GM19328 (cell line): ENCODE data around the gene TRIM29.
"Not testable (repeated sequence)": the region's sequence is repeated elsewhere in the genome, so short reads cannot be mapped to it uniquely, and the experiment has no call there.

ENCODE experiments used
- ATAC-seq: cut with Tn5 transposase; IDR thresholded peaks from one replicate; pipeline ENCODE4 v1.9.1; 2021; ENCODE audit warnings: mild to moderate bottlenecking, moderate library complexity; ENCODE audit not compliant: unreplicated experiment

Gene TRIM29

DNA sequence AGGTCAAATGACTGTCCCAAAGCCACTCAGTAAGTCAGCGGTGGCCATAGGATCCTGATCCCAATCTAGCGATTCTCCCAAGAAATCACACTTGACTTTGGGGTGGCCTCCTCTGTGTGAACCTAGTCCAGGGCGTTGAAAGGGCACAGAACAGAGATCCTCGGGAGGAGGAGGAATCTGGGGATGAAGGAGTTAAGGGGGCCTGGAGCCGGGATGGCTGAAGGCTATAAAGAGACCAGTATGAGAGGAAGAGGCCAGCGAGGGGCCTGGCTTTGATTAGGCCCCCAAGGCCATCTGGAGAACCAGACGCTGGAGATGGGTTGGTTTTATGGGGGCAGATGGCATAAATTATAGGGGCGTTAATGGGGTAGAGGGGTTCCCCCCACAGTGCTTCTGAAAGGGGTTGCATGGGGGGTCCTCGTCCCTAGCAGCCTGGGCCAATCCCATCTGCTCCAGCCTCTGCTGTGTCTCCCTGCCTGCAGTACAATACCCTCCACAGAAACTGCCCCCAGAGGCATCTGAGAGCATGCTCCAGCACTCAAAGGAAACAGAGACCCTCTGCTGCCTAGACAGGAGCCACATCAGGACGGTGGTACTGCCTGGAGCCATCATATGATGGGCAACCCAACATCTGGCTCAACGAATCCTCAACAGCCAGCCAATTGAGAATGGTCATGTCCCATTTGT lies 35.2 kb upstream of the TRIM29 start:
- no peak for ATAC-seq

DNA sequence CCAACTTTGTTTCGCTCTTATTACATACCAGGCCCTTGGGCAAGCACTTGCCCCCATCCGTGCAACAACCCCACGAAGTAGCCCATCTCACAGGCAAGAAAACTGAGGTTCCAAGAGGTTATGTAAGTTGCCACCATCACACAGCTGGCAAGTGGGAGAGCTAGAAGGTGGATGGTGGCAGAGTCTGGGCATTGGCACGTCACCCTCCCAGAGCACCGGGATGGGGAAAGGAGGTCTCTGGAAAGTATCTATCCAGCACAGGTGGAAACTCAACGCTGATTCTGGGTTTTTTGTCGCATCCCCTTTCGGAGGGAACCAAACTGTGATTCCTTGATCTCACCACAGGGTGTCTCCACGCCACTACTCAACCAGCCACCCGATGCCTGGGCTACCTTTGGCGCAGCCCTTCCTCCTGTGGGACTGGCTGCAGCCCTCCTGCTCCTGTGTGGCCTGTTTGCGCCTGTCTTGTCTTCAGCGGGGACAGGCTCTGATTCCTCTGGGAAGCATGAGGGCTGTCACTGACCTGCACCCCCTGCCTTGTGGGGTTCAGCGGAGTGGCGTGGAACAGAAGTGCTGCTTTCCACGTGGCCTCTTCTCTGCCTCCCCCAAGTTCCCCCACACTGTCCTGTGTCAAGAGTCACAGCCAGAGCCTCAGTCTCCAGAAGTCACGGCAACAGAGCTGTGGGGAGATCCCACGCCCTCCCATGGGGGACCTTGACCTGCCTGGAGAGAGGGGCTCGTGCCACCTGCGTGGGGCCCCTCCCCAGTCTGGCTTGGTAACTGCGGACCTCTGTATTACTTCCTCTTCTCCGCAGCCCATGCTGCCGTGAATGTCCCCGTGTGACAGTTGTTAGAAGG lies 34.4 kb upstream of the TRIM29 start:
- ATAC-seq: no peak

DNA sequence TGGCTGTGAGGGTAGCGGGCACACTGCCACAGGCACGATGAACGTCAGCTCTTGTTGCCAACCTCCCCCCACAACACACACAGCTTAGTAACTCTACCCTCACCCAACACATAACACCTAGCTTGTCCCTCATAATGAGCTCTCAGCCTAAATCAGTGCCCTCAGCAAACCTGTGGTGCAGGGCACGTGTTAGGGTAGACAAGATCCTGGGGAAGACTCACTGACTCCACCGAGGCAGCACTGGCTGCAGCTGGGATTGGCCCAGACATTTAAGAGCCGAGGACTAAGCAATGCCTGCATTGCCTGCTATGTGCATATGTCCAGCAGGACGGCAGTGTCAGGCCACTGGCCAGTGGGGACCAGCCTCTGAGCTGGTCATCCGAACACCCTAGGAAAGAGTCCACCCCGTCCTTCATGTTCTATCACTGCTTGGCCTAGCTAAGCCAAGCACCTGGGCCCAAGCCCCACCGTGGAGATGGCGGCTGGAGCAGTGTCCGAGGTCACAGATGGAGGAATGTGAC lies 32.9 kb upstream of the TRIM29 start:
- no peak for ATAC-seq

DNA sequence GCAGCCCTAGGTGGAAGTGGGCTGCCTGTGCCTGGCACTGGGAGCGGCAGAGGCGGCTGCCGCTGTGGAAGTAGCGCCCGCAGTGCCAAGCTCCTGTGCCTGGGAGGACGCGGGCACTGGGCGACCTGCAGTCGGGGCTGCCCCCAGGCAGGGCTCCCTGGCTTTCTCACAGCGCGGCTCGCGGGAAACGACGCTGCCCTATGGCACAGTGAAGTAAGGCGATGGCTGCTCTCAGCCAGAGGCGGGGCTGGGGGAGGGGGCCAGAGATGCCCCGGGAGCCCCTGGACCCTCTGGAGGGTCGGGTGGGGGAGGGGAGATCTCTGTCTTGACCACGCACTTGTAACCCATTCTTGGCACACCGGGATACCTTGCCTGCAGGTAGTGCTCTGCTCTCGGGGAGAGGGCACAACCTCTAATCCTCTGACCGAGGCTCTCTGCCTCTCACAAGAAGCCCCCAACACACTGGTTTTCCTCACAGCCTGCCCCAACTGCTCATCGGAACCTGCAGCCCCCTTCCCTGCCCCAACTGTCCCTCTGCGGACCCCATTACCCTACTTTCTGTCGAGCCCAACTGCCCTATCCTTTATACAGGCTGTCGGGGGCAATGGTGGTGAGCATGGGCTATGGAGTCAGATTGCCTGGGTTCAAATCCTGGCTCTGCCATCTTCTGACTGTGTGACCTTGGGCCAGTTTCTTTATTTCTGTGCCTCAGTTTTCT lies 32.2 kb upstream of the TRIM29 start:
- ATAC-seq: no peak

DNA sequence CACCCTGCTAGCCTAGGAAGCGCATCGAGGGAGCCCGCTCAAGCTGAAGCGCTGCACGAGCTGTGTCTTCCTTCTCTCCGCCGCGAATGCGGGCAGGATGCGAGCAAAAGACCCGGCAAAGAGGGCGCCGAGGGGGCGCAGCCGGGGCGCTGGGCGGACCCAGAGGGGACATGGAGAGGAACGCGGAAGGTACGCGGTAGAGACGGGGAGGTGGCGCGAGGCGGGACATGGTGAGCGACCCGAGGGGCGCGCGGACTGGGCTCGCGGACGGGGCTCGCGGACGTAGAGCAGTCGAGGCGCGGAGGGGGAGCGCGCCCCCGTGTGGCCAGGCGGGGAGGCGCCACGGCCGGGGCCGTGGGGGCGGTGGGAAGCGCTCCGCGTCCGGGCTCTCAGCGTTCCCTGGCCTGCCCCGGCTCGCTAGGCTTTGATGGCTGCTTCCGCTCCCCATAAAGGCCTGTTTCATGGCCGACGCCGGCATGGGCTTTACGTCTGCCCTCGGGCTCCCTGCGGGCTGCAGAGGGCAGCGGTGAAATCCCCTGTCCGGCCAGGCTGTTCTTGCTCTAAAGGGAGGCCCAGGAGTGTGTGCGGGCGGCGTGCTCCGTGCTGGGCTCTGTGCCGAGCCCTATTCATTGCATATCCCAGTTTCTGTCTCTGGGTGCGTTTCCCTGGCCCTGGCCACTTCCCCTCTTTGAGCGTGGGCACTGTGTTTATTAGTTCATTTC lies 31.2 kb upstream of the TRIM29 start:
- ATAC-seq: no peak

DNA sequence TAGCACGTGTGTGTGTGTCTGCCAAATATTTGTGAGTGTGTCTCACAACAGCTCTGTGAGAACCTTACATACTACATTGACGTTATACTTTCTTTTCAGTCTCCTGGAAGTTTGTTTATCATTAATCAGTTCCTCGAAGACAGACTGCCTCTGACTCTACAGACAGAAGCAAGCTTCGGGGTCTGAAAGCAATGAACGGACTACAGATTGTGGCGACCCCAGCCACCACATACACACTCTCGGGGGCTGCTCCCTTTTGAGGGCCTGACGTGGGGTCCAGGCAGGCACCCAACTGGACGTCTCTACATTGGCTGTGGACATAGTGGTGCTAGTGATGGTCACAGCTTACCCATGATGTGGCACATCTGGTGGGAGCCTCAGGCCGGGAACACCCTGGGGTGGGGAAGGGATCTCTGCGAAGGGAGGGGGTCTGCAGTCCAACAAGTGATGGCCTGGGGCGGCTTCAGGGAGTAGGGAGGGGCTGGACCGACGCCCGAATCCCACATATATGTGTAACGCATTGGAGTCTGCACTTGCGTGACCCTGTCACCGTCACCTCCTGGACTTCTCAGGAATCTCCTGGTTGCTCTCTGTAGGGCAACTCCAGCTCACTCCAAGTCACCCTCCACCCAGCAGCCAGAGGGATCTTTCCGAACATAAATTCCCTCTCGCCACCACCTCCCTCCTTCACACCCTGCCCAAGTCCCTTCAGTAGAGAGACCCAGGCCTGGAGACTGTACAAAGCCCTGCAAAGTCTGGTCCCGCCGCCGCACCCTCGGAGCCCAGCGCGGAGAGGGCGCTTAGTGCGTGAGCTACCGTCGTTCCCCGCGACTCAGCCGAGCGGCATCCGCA lies 30.4 kb upstream of the TRIM29 start:
- ATAC-seq: no peak

DNA sequence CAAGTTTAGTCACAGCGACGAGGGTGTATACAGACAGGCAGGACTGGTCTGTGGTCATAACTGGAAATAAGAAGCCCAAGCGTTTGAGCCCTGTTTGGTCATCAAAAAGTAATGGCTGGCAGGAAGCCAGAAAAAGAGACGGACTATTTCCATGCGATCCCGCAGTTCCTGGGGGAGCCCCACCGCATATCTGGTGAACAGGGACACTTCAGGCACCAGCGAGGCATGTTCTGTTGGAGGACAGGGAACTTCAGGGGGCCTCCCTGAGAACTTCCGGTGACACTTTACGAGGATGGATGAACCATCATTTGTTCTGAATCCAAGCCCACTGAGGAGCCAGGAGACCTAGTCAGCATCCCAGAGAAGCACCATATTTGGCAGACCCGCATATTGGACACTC lies 29.7 kb upstream of the TRIM29 start:
- no peak for ATAC-seq

DNA sequence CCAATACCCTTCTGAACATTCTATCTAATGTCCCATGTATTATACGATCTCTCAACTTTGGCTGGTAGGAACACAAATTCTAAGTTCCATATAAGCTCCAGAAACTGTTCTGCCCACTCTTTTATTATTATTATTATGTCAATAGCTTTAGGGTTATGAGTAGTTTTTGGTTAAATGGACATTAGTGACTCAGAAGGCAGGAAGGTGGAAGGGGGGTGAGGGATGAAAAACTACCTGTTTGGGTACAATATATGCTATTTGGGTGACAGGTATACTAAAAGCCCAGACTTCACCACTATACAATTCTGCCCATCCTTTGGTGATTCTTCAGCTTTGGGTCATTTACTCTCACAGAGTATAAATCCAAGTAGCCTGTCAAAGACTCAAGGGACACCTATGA lies 22.5 kb upstream of the TRIM29 start:
- ATAC-seq: no peak

DNA sequence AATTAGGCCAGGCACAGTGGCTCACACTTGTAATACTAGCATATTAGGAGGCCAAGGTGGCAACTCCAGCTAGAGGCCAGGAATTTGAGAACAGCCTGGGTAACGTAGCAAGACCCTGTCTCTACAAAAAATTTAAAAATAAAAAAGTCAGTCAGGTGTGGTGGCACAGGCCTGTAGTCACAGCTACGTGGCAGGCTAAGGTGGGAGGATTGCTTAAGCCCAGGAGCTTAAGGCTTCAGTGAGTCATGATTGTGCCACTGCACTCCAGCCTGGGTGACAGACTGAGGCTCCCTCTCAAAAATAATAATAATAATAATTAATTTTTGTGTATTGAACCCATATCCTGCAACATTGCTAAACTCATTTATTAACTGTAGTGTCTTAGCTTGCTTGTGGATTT lies 15.3 kb upstream of the TRIM29 start:
- no peak for ATAC-seq

DNA sequence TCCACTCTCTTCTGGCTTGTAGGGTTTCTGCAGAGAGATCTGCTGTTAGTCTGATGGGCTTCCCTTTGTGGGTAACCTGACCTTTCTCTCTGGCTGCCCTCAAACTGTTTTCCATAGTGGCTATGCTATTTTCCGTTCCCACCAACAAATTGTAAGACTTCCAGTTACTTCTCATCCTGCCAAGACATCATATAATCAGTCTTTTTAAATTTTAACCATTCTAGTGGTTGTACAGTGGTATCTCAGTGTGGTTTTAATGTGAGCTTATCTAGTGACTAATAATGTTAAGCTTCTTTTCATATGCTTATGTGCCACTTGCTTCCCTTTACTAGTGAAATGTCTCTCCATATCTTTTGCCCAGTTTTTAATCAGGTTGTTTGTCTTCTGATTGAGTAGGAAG lies 13.6 kb upstream of the TRIM29 start:
- no peak for ATAC-seq

DNA sequence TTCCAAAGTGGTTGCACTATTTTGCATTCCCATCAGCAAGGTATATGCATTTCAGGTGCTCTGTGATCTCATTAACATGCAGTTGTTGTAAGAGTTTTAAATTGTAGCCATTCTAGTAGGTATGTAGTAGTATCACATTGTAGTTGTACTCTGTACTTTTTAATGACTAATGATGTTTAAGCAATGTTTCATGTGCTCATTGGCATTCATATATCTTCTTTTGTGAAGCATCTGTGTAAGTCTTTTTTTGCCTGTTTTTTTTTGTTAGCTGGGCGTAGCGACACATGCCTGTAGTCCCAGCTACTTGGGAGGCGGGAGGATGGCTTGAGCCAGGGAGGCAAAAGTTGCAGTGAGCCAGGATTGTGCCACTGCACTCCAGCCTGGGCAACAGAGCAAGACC lies 11.3 kb upstream of the TRIM29 start:
- no peak for ATAC-seq

DNA sequence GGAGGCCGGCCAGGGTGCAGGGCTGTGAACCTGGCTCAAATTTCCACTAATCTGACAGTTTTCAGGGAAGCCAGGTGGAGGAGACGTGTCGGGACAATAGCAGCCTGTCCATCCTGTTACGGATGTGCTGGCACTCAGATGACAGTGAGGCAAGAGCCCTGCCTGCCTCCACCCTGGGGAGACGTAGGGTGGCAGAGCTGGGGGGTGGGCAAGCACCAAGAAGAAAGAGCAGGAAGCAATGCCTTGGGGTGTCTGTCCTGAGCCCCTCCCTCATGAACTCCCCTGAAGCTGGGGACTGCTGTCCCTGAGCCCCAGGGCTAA lies 10.0 kb upstream of the TRIM29 start:
- no peak for ATAC-seq

DNA sequence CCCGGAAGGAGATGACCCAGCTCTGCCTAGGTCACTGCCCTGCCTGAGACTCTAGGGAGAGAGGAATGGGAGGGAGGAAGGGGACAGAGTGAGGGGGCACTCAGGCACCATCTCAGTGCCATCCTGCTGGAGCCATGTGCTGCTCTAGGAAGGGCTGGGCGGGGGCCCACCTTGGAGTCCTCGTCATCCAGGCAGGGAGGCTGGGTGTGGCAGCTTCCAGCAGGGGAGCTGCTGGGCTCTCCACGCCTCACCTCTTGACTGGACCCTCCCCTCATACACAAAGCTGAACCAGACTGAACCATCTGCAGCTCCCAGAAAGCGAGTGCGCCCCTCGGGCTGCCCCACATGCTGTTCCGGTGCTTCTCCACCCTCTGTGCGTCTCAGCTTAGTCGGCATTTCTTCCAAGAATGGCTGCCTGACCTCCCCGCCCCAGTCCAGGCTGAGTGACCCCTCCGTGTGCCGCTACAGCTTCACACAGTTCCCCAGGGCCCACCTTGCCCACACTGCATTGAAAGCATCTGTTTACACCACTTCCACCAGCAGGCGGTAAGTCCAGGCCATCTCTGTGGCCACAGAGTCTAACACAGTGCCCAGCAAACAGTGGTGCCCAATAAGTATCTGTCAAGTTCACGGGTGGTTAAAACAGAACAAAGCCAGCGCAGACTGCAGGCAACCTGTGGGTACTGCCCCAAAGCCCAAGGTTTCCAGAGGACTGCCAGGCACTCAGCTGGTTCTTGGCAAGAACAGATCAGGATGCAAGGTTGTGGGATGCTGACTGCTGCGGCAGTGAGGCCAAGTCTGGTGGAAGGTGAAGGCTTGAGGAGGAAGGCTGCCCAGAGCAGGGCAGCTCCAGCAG lies 9.4 kb upstream of the TRIM29 start:
- ATAC-seq: no peak

DNA sequence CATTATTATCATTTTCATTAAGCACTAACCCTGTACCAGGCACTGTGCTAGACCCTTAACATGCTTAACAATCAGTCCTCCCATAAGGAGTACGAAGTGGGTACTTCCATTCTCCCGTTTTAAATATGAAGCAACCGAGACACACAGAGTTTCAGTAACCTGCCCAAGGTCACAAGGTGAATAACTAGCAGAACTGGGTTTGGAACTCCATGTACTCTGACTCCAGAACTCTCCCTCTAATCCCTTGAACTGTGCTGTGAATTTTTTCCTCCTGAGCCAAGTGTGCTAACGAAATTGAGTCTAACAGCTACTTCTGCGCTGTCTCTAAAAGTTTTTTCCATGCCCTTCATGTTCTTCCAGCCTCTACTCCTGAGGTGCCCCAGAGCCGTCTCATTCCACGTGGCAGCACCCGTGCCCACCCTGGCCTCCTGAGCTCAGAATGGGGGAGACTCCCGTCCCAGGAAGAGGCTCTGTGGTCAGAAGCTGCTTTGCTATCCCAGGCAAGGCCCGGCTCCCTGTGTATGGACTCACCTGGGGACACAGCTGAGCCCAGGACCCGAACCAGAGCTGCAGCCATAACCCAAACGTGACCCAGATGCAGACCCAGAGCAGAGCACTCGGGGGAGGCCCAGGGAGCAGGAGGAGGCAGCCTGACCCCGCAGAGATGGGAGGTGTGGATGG lies 8.6 kb upstream of the TRIM29 start:
- no peak for ATAC-seq

DNA sequence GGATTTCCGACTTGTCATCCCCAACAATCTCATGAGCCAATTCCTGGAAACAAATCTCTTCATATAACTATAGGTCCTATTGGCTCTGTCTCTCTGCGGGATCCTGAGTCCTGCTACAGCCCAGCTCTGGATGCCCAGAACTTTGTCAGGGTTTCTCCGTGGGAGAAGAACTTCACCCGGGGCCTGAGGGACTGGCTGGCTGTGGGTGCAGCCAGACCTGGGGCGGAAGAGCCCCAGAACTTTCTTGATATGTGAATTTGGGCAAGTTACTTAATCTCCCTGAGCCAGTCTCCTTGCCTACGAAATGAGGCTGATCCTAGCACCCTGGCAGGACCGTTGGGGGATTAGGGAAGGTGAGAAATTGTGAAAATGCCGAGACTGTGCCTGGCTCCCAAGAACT lies 6.6 kb upstream of the TRIM29 start:
- ATAC-seq: no peak

DNA sequence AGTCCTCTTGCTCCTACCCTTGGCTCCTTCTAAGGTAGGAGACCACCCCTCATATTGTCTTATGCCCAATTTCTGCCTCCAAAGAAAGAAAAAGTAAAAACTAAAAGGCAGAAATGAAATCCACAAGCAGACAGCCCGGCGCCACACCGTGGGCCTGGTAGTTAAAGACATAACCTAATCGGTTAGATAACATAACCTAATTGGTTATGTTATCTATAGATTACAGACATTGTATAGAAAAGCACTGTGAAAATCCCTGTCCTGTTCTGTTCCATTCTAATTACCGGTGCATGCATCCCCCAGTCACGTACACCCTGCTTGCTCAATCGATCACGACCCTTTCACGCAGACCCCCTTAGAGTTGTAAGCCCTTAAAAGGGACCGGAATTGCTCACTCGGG lies 5.6 kb upstream of the TRIM29 start:
- not testable (repeated sequence) for ATAC-seq

DNA sequence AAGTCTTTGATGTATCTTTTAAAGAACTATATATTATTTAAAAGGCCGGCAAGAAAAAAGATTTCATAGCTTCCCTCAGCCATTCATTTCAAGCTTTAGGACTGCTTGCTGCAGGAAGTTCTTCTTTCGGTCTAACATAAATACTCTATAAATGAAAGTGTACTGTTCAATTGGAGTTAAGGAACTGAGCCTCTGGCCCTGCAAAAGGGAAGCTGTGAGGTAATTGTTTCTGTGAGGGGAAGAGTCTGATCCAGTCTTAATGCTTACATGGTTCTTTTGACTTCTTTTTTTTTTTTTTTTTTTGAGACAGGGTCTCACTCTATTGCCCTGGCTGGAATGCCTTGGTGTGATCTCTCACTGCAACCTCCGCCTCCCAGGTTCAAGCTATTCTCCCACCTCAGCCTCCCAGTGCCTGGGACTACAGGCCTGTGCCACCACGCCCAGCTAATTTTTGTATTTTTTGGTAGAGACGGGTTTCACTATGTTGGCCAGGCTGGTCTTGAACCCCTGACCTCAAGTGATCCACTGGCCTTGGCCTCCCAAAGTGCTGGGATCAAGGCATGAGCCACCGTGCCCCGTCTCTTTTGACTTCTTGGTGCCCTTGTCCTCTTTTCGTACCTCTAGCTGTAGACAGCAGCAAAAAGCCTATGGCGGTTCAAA lies 4.7 kb upstream of the TRIM29 start:
- no peak for ATAC-seq

DNA sequence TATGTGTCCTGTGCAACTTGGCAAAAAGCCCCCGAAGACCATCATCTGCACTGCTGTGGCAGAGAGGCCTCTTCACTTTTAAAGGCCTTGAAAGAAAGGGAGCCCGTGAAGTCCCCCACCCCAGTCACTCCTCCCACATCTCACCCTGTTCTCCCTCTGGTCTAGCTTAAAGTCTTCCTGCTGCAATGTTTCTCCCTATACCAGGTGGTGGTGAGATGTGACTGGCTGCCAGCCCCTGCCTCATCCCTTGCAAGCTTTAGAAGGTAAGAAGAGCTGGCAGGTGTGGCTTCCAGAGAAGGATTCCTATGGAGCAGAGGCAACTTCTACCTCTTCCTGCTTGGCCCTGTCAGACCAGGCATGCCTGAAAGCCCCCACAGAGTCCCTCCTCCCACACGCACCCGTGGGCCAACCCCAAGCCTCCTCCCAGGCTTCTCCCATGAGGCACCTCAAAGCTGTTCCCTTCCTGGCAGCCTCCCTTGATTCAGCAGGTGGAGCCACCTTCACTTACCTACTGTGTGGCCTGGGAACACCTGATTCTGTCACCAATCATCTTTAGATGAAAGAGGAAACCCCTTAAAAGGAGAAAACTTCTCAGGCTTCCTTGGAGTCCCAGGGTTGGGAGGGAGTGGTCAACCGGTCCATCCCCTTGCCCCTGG lies 4.0 kb upstream of the TRIM29 start:
- no peak for ATAC-seq
